HG03064 (cell line): Measurements from ENCODE around the gene PLA2G4A.

Source experiments
- ATAC-seq: cut with Tn5 transposase; IDR thresholded peaks from one replicate; pipeline ENCODE4 v1.9.1; 2021; ENCODE audit warnings: low read depth; ENCODE audit not compliant: unreplicated experiment

Gene PLA2G4A

DNA sequence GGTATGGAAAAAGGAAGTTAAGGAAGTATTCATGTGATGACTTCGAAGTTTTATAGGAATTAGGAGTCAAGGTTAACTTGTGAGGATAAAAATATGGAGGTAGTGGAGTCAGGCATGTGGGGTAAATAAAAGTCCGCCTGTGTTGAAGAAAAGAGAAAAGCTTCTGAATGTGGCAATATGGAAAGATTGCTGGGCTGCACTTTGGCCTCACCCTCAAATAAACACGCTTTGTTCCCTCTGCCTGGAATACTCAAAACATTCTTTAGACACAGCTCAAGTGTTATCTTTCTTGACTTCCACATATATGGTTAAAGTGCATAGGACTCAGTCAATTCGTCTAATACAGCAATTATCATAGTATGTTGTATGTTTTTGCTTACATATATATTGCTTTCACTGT, 137.7 kb downstream of the PLA2G4A start:
- no peak for ATAC-seq

DNA sequence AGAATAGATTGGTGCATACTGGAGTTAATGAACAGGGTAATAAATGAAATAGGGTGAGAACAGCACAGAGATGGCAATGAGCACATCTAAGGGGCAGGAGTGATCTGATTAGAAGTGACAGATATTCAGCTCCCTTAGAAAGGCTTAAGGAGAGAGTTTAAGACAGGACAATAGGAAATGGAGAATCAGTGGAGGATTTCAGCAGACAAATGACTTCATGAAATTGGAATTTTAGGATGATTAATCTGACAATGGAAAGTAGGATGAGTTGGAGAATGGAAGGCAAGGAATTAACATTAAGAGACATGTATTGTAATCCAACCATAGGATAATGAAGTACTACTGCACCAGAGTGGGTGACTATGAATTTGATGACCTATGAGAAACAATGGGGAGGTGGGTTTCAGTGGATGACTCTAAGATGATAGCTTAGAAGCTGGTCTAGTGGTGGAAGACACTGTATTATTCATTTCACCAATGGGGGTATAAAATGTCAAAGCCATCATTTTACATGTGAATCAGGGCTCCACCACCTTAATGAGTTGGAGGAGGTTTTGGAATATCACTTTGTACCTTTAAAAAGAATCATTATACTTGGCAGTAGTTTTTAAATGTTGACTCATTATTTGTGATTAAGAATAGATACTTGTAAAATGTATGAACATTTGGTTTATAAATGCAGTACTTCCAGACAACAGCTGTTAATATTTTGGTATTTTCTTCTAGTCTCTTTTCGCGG, 139.1 kb downstream of the PLA2G4A start:
- no peak for ATAC-seq

DNA sequence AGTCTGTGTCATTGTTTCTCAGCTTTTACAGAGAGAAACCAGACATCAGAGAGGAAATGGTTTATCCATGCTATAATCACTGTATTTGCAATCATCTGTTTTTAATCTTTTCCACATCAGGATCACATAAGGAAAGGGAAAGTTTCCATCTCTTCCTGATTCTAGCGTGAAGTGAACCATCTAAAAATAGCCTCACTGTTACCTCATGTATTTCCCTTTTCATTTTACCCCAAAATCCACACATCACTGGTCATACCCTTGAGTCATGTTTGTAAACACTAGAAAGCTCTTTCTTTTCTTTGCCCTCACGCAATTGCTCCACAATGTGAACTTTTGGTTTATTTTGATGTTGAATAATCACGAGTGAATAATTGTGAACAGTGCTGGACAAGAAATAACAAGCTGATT, 146.0 kb downstream of the PLA2G4A start:
- no peak for ATAC-seq

DNA sequence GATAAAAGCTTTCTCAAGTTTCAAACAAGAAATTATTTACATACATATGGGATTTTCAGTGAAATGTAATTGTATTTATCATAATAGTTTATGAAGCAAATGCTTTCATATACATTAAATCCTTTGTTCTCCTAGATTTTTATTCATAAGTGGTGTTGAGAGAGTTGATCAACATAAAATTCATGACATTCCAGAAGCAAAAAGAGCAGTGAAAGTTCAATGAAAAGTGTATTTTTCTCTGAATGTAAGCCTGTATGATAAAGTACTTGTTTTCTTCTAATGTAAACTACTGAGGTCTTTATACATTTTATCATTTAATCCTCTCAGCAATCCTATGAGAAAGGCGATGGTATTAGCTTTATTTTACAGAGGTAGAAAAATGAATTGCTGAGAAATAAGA, 146.5 kb downstream of the PLA2G4A start:
- ATAC-seq, result no peak

DNA sequence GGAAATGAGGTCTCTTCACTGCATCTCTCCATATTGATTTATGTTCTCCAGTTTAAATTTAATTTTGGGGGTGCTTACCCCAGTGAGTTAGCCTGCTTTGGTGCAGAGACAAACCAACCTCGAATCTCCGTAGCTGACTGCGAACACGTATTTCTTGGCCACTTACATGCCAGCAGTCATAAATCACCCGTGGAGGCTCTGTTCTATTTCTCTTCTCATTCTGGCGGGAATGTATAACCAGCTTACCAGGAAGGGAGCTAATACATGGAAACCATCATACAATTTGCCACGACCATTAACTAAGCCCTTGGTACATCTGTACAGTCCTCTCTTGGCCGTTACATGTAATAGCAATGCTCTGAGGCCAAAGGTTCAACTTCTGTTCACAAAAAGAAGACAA, 148.0 kb downstream of the PLA2G4A start:
- no peak for ATAC-seq

DNA sequence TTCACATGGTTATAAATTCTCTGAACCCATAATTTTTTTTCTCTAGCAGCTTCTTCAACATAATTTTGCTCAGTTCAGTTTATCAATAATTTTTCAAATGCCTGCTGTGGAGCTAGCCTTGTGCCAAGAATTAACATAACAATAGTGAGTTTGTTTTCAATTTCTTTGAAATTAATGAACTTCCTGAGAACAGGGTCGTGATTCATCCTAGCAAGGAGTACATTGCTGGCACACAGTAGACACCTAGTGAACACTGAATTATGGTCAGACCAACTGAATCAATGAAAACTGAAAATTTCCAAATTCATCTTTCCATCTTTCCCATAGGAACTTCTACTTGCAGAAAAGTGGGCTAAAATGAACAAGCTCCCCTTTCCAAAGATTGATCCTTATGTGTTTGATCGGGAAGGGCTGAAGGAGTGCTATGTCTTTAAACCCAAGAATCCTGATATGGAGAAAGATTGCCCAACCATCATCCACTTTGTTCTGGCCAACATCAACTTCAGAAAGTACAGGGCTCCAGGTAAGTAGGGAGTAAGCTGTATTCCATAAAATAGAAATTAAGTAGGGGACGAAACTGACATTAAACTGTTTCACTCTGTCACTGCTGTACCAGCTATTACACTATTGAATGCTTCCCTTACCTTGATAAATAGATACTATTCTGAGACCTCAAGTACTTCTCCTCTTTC, 148.7 kb downstream of the PLA2G4A start:
- no peak for ATAC-seq

DNA sequence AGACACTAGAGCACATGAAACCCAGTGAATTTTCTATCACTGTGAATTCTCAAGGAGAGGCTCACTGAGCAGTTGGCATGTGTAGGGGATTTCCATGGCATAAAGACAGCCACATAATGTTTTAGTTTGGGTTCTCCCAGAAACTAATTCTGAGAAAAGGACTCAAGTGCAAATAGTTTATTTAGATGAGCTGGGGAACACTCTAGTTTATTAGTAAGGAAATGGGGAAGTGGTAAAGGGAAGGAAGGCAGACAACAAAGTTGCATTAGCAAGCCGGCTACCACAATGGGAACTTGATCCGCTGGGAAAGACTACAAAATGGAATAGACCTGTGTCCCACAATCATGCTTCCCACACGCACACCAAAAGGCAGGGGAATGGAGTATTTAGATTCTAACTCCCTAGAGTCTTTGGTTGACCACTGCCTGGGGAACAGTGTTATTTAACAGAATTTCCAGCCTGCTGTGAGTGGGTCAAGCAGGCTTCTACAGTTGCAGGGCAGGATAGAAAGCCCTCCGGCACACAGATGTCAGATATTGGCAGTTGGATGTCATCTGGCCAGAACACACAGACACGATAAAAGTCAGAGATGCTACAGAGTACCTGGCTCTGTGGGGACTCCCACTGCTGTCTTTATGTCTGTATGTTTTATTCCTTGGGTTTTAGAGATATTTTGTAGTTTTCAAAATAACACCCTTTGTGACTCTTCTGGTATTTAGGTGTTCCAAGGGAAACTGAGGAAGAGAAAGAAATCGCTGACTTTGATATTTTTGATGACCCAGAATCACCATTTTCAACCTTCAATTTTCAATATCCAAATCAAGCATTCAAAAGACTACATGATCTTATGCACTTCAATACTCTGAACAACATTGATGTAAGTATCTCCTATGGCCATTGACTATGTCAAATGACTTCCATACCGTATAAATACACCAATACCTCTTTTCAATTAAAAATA, 150.1 kb downstream of the PLA2G4A start:
- ATAC-seq, result no peak

DNA sequence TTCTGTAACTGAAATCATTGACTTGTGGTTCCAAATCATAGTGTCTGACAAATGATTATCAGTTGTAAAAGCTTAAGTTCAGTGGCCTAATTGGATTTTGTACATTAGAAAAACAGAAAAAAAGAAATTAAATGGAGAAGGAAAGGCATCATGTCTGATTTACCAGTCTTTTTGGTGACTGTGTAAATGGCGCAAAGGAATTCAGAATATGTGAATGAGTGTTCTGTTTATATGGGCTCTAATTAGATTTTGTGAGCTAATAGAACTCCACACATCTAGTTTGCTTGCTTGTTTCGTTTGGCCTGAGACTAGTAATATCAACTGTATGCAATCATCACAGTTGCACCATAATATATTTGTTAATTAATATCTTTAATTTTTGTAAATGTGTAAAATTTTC, 151.7 kb downstream of the PLA2G4A start:
- ATAC-seq, result no peak

DNA sequence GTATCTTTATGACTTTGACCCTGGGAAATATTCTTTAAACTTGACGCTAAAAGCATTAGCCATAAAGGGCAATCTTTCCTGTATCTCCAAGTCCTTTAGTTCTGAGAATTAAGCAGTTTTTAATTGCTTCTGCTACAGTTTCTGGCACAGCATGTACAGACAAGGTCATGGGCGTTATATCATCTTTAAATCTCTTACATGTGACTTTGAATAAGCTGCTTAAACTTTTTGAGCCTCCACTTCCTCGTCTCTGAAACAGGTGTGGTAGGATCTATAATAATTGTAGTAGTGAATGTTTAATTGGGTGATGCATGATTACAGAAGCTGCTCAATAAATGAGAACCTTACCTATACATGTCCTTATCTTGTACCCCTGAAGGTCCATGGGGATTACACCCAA, 153.4 kb downstream of the PLA2G4A start:
- ATAC-seq, result no peak

DNA sequence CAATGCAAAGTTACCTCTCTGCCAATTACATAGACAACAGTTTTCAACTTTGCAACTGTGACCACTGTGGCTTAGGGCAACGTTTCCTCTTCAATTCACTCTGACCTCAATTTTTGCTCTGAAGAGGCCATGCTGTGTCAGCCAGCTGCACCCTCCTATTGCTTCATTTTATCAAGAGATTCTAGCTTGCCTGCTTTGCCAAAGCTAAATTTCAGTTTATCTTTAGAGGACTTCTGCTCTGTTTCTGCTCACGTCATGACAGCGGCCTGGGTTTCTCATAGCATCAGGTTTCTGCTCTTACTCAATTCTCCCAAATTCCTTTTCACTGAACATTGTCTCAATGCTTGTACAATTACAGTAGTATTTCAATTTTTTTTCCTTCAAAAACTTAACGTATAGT, 154.6 kb downstream of the PLA2G4A start:
- no peak for ATAC-seq

DNA sequence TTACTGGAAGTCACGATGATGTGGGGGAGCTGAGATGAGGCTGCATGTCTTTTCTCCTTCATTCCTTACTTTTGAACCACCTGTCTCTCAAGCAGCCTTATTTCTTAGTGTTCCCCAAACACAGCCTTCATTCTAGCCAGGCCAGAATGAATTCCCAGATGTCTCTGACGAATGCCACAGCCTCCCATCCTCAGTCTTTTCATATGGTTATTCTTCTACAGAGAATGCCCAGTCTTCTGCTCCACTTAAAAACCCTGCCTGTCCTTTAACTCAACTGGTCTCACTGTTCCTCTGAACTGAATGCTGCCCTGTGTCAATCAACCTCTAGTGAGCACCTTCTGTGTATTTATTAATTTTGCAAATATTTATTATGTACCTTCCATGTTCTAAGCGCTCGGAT, 156.2 kb downstream of the PLA2G4A start:
- no peak for ATAC-seq

DNA sequence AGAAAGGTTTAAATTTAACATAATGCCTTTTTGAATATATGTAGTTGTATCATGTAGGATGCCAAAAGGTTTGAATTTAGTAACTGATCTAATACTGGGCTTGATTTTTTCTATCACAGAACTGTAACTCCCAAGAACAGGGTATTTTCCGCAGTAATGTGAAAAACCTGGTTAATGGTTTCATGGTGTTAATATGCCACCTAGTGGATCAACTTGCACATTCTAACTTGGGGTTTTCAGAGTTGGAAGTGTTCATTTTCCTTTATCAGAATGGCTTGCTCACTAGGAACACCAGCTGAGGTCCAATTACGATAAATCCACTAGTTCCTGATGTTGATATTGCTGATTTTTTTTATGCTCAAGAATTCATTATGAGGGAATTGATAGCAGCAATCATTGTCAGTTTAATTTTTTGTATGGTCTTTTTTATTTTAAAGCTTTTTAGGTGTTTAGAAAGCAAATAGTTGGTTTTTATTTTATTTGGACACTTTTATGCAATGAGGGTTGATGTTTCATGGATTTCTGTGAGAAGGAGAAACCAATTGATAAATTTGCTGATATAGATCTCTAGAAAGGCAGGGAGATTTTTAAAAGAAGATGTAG, 157.2 kb downstream of the PLA2G4A start:
- ATAC-seq, result peak; percentile 65

DNA sequence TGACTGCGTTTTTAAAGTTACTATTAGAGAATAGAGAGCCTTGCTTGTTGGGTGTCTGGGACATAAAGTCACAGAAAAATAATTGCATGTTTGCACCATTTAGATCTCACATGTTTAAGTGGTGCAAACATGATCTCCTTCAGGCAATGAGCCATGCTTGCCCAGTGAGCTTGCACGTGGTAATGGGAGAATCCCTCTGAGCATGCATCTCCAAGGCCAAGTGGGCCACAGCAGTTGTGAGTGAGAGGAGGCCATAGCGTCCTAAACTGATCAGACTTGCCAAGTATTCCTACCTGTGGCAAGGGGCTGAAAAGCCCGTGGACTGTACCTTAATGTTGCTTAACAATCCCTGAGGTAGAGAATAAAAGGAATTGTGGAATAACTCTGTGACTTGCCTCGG, 158.3 kb downstream of the PLA2G4A start:
- ATAC-seq, result no peak

DNA sequence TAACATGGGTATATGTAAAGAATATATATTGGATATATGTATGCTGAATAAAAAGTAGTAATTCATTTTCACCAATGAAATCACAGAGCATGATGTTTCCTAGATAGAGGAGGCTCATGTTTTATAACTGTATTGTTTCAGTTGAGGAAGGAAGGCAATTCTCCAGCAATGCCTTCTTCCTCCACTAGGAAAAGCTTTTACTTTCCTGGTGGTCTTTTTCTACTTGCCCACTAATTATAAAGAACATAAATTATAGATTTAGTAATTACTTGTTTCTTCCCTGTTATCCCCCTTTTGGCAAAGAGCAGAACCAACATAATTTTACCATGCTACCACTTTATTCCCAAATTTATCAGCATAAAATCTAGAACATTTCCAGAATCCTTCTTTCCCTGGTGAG, 159.0 kb downstream of the PLA2G4A start:
- ATAC-seq, result no peak

DNA sequence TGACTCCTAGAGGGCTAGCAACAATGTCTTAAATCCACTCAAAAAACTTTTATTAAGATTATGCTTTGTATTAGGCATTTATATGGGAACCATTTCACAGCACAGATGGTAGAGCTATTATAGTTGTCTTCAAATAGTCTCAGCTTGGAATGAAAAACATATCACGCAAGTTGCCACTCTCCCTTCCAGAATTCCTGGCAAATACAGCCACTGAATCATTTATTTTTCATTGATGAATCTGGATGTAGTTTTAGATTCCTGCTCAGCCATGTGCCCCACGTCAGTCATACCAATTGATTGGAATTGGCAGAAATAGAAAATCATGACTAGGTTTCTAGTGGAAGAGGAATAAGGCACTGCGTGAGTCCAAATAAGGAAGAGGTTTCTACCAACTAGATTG, 165.2 kb downstream of the PLA2G4A start:
- no peak for ATAC-seq

DNA sequence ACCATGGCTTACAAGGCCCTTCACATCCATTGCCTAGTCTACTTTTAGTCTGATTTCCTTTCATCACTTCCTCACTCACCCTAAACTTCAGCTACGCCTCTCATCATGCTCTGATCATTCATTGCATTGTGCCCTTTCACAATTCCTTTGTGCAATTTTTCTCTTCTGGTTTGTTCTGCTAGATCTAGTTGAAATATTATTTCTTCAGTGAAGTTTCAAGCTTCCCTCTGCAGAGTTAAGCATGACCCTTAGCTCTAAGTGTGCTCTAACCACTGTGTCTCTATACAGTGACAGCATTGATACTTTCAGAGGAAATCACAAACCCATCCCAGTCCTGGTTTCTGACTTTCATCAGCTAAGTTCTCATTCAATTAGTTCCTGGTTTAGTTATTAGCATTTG, 166.1 kb downstream of the PLA2G4A start:
- ATAC-seq, result no peak

DNA sequence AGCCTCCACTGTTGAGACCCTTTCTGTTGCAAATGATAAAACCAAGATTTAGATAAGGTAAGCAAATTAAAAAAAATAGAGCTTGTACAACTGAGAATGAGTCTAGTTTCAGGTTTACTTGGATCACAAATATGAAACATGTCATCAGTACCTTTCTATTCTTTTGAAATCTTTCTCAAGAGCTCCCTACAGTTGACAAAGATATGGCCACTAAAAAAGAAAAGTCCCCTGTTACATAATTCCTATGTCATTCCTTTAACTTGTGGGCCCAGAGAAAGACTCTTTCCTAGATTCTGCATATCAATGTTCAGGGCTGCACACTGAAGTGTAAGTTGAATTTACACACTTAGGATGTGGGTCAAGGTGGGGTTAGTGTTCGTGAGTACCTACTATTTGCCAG, 168.1 kb downstream of the PLA2G4A start:
- no peak for ATAC-seq

DNA sequence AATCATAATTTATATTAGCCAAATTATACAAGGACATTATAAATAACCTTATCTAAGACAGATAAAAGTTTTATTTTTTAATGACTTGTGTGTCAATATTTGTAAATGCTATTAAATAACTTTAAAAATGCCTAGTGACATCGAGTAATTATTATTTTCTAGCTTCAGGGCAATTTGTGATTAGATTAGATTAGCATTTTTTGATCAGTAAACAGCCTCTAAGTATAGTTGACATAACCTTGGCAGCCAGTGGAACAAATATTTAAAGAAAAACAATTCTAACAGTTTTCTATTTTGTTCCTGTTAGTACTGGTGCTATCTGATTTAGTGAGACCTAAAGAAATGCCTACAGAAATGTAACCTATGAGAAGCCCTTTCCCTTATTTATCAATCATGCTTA, 169.1 kb downstream of the PLA2G4A start:
- ATAC-seq, result no peak

DNA sequence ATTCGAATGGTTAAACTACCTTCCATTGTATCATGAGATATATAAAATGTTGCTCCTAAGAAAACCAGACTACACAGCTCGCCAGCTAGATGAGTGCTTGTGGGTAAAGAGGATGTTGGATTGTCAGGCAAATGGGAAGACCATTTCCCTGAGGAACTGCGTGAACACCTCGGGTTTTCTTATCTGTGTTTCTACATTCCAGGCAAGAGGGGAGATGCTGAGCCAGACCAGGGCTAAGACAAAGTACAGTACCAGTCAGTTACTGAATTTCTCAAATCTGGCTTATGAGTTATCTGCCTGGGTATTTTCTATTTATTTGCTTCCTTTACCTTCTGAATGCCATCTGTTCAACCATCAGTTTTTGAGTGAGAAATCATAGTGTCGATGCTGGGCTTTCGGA, 170.8 kb downstream of the PLA2G4A start:
- no peak for ATAC-seq

DNA sequence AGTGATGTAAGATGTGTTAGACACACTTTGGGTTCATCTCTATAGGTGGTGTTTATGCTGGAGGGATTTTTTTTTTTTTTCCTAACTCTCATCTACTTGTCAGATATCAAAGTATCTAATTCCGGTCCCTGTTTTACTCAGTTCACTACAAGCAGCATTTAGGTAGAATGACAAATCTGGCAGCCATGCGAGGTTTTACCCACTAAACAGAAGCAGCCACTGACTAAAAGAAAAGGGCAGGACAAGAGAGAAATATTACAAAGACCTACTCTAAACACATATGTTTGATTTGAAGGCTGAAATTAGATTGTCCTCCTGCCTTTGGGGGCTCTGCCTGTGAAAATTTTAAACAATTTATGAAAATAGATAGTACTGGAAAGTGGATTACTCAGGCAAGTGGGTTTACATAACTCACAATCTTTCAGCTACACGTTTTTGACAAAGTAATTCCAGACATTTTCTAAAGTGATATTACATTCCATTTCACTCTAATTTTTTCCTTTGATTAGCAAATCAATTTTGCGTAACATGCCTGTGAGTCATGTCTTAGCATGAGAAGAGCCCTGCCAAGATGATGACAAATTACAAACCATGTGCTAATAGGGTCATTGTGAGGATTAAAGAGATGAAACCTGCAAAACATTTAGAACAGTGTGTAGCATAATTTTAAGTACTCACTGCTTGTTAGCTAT, 172.6 kb downstream of the PLA2G4A start:
- ATAC-seq, result no peak
